ENCODE measurements around the gene PARP11.

Gene PARP11, protein sequence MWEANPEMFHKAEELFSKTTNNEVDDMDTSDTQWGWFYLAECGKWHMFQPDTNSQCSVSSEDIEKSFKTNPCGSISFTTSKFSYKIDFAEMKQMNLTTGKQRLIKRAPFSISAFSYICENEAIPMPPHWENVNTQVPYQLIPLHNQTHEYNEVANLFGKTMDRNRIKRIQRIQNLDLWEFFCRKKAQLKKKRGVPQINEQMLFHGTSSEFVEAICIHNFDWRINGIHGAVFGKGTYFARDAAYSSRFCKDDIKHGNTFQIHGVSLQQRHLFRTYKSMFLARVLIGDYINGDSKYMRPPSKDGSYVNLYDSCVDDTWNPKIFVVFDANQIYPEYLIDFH

DNA sequence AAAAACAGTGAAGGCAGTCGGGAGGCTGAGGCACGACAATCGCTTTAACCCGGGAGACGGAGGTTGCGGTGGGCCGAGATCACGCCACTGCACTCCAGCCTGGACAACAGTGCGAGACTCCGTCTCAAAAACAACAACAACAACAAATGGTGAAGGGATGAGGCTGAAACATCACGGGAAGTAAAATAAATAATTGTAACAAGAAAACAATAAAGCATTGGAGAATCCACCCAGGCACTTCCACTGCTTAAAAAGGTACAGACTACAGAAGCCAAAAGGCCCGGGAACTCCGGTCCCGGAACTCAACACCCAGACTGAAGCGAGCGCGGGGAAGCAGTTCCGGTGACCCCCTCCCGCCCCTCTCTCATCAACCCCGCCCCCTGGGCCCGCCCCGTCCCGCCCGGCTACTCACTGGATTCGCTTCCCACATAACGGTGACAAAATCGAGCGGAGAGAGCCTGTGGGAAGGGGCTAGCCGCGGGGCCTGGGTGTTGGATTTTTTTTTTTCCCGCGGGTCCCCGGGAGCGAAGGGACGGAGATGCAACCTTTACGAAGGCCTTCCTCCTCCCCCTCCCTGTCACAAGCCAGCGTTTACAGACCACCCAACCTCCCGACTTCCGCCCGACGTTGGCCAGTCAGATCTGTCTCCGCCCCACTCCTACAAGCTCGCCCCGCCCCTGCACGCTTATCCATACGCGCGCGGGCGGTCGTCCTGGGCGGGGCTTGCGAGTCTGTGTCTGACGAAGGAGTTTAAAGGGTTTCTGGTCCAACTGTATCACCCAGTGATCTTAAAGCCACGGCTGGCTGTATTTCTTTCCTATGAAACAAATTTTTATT lies at the start of gene PARP11:
Gene PARP11 (minus strand): TSS at position 600 of the 837 bp plus-strand sequence. CDS start 170 bp downstream, at position 430.
- peak; percentile 97 for DNase-seq (ENCODE audit: low spot score)

DNA sequence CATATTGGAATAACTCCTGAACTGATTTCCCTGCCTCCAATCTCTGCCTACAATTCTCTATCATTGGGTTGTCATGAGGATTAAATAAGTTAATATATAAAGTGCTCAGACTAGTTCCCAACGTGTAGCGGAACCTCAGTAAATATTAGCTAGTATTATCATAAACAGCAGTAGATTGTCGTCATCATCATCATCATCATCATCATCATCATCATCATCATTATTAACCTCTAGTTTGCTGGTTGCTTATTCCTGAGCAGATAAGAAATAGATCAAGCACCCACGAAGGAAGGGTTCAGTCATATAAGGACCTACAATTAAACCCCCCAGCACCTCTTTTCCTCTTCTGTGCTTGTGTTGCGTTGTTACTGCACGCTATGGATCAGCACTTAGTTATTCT lies 48.8 kb upstream of the PARP11 start:
- DNase-seq (ENCODE audit: low spot score) = no peak

DNA sequence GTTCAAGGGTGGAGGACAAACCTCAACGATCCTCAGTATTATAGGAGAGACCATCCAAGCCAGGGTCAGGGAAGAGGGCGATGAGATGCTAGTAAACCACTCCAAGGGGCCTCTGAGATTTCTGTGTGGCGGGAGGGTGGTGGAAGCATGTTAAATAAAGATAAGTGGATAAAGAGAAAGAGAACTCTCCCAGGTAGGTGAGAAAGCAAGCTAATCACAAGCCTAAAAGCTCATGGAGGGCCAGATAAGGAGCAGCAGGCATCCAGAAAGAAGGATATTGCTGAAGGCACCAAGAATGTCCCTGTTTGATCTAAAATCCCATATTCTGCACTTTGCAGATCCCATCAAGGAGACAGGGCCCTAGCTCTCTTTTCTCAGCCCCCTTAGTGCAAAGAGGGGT lies 48.3 kb upstream of the PARP11 start:
- no peak for DNase-seq (ENCODE audit: low spot score)

DNA sequence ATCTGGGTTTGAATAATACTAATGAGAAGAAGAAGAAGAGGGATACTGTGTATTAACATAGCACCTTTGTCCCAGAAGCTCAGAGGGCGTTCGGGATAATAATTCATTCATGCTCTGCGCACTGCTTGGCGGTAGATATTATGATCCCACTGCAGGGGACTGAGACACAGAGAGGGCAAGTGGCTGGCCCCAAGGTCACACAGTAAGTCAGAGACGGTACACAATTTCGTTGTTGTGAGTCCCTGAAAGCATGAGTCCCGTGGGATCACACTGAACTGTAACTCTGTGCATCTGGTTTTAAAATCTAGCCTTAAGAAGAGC lies 47.9 kb upstream of the PARP11 start:
- no peak for DNase-seq (ENCODE audit: low spot score)

DNA sequence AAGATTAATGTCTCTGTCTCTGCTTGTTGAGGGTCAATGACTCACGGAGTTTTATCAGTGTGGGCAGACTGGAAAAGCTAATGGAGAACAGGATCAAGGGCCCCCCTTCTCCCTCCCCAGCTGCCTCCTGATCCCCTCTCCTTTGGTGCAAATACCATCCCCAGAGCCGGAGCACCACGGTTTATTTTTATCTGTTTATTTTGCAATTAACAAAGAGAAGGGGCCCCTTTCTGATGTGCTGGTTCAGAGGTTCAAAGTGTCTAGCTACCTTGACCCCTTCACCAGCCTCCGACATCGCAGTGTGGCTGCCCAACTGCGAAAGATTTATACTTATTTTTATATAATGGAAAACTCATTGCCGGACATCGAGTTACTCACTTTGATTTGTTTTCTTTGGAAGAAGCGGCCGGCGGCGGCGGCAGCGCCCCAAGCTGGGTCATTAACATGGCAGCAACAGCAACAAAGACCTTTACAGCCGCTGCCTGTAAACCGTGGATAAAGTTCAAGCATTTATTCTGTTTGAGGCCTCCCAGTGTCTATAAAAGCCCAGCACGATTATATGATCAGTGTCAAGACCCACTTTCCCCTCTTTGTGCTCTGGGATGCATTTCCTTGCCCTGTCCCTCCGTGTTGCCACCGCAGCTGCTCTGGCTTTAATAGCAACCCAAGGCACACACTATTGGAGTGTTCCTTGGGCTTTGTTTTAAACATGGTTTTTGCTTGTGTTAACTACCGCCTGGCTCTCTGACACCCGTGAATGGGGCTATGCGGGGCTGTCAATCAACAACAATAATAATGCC lies 47.4 kb upstream of the PARP11 start:
- no peak for DNase-seq (ENCODE audit: low spot score)

DNA sequence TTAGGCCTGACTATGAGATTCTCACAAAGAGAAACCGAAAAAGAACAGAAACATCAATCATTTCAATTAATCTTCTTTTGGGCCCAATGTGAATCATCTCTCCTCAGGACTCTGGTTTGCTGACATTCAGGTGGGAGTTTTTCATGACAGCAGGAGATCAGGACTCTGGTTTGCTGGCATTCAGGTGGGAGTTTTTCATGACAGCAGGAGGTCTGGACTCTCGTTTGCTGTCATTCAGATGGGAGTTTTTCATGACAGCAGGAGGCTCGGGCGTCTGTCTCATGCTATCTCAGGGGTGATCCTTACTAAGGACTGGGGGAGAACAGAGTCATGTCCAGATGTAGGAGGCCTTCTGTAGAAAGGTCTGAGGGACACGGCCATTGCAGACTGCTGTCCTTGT lies 40.1 kb upstream of the PARP11 start:
- no peak for DNase-seq (ENCODE audit: low spot score)

DNA sequence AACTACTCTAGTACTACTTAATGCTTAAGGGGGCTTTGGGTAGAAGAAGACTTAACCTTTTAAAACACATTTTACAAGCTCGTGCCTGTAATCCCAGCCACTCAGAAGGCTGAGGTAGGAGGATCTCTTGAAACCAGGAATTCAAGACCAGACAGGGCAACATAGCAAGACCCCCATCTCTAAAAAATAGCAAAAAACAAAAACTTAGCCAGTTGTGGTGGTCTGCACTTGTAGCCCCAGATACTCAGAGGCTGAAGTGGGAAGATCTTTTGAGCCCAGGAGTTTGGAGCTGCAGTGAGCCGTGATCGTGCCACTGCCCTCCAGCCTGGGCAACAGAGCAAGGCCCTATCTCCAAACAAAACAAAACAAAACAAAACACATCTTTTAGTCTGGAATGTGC lies 39.7 kb upstream of the PARP11 start:
- no peak for DNase-seq (ENCODE audit: low spot score)

DNA sequence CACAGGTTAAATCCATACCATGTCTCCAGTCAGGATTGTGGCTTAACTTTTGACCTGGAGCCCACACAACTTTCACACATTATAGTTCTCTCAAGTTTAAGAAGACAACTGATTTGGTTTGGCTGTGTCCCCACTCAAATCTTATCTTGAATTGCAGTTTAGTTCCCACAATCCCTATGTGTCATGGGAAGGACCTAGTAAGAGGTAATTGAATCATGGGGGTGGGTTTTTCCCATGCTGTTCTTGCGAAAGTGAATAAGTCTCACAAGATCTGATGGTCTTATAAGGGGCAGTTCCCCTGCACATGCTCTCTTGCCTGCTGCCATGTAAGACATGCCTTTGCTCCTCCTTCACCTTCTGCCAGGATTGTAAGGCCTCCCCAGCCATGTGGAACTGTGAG lies 38.2 kb upstream of the PARP11 start:
- DNase-seq (ENCODE audit: low spot score) = no peak

DNA sequence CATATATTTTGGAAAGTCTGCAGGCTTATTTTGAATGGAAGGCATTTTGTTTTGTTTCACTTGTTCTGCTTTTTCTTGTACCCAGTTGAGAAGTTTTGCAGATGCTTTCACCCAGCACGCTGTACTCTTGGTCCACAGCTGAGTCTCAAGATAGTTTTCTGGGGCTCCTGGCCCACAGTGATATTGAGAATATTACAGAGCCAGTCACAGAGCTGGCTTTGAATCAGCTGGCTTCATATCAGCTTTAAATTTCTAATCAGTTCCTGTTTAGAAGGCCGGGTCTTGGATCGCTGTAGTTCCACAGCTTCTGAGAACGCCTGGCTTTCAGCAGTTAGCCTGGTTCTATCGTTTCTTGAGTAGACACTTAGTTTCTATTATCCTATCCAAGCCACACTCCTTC lies 32.5 kb upstream of the PARP11 start:
- no peak for DNase-seq (ENCODE audit: low spot score)

DNA sequence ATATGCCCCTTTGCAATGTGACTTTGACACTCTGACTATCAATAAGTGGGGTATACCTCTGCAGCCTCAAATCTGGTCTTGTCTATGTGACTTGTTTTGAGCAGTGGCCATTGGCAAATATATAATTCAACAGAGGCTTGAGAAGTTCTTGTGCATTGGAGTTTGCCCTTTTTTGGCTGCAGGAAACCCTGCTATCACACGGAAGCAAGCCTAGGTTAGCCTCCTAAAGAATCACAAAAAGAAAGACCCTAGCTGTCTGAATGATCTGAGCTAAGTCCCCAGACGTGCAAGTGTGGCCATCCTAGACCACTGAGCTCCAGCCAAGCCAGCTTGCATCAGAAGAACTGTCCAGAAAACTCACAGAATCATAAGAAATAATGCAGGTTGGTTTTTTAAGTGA lies 31.8 kb upstream of the PARP11 start:
- no peak for DNase-seq (ENCODE audit: low spot score)

DNA sequence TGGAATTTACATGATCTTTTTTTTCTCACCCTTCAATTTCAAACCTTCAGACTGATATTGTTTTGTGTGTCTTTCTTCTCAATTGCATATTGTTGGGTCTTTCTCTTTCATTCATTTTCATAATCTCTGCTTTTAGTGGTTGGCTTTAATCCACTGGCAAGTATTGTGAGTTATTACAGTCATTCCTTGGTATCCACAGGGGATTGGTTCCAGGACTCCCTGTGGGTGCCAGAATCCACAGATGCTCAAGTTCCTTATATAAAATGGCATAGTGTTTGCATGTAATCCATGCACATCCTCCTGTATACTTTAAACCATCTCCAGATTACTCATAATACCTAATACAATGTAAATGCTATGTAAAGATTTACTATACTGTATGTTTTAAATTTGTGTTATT lies 29.7 kb upstream of the PARP11 start:
- DNase-seq (ENCODE audit: low spot score) = no peak

DNA sequence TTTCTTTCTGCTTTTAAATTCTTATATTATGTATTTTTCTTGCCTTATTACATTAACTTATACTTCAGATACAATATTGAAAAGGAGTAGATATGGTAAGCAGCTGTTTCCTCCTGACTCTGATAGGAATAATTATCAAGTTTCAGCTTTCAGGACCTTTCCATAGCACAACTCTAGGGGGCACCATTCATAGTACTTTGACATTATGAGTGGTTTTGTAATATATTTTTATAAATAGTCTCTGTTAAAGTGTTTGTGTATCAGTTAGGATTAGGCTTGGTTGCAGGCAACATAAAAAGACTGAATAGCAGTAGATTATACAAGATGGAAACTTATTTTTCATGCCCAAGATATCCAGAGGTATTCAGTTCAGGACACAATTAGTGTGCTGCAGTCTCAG lies 27.9 kb upstream of the PARP11 start:
- no peak for DNase-seq (ENCODE audit: low spot score)

DNA sequence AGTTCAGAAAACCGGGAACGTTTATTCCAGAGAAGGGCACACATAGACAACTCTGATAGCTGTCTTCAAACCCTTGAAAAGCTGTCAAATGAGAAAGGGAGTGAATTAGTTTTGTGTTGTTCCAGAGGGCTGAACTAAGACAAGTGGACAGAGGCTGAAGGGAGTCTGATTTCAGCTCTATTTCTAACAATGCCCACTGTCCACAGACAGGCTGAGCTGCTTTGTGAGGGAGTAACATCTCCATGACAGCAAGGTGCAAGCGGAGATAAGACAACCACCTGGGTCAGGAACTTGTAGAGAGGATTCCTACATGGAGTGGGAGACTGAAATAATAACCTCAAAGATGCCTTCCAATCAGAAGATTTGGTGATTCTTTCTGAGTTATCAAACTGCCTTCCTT lies 25.6 kb upstream of the PARP11 start:
- no peak for DNase-seq (ENCODE audit: low spot score)

DNA sequence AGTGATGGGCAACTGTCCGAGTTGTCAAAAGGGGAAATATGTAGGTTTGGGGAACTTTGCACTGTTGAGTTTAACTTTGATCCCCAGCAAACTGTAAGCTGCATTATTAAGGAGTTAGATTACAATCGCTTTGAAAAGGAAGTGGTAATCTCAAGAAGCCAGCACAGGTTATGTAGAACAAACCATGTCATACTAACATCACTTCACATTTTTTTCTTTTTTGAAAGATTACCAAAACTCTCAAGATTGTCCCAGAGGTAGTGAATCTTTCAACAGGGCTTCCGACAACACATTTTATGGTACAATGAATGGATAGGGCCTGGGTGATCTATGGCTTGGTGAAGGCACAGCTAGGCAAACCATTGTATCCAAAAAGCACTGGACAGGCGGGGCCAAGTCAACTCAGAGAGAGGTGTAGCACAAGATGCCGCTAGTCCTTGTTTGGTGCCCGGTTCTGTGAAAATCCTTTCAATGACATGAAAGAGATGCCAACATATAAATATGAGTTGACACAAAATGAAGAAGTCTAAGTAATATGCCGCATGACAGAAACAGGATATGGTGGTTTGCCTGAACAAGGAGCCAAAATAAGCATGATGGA lies 24.3 kb upstream of the PARP11 start:
- no peak for DNase-seq (ENCODE audit: low spot score)

DNA sequence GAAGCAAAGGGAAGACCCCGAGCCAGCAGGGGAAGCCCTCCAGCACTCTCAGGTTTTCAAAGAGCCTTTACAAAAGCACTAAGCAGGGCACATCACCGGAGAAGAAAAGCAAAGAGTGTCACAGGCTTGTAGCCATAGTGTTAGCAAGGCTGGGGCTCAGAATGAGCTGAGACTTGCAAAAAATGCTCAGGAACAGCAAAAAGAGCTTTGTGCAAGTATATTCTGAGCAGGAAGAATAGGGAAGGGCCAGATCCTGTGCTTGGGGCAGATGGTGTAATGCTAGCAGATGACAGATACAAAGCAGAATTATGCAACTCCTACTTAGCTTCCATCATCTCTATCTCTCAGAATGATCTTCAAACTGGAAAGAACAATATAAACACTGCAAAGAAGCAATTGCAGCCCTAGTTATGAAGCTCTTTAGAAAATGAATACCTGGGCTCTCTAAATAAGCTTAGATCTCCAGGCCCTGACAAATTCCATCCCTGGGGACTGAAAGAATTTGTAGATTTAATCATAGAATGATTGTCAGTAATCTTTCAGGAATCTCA lies 23.7 kb upstream of the PARP11 start:
- no peak for DNase-seq (ENCODE audit: low spot score)

DNA sequence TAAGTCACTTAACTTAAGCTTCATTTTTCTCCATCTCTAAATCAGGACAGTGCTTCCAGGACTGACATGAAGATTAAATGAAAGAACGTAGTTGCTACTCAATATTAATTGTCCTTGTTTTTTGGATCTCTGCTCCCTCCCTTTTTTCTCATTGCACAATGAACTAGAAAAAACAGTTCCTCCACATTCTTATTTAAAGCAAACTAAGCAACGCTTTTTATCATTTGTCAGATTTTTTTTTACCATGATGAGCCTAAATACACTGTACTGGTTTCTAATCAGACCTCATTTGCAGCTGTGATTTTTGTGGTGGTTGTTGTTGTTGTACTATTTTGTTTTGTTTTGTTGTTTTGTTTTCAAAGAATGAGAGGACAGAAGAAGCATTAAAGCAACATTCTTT lies 23.2 kb upstream of the PARP11 start:
- DNase-seq (ENCODE audit: low spot score) = no peak

DNA sequence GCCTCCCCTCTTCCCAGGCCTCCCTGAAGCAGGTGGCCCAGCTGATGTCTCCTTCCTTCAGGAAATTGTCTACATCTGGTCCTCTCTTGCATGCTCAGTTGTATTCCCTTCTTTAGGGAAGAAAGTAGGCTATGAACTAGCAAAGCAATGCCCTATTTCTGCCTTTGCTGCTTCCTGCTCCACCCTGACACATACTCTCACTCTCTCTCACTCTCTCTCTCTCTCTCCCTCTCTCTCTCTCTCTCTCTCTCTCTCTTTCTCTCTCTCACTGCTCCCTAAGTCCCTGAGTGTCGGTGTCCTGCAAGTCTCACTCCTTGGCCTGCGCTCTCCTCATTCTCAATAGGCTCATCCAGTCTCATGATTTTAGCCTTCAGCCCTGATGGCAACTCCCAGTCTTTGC lies 19.4 kb upstream of the PARP11 start:
- no peak for DNase-seq (ENCODE audit: low spot score)

DNA sequence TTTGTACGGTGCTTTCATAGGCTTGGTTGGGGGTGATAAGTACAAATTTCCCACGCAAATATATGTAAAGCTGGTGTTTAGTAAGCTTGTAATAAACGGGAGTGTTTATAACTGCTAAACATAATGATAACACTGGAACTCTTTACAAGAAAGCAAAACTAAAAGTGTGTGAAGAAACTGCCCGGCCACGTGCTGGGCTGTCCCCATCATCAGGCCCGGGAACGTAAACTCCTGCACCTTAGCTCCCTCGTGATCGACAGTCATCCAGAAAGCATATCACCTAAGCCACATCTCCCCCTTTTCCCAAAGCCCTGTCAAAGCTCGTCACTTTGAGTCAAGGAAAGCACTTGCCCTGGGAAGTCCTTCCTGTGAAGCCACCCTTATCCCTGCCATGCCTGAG lies 18.0 kb upstream of the PARP11 start:
- DNase-seq (ENCODE audit: low spot score) = no peak

DNA sequence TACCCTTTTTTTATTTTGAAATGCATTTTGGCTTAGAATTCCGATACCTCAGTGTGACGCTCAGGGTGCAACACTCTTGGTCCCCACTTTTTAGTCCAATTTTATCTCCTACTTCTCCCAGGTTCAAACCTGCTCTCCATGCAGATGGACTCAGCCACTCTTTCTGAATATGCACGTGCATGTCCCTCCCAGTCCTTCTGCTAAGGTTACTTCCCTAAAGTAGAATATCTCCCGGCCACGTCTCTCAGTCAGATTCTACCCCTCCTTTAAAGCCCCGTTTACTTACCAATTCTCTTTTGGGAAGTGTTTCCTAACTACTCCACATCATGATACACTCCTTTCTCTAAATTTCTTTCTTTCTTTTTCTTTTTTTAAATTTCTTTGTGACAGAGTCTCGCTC lies 15.5 kb upstream of the PARP11 start:
- no peak for DNase-seq (ENCODE audit: low spot score)

DNA sequence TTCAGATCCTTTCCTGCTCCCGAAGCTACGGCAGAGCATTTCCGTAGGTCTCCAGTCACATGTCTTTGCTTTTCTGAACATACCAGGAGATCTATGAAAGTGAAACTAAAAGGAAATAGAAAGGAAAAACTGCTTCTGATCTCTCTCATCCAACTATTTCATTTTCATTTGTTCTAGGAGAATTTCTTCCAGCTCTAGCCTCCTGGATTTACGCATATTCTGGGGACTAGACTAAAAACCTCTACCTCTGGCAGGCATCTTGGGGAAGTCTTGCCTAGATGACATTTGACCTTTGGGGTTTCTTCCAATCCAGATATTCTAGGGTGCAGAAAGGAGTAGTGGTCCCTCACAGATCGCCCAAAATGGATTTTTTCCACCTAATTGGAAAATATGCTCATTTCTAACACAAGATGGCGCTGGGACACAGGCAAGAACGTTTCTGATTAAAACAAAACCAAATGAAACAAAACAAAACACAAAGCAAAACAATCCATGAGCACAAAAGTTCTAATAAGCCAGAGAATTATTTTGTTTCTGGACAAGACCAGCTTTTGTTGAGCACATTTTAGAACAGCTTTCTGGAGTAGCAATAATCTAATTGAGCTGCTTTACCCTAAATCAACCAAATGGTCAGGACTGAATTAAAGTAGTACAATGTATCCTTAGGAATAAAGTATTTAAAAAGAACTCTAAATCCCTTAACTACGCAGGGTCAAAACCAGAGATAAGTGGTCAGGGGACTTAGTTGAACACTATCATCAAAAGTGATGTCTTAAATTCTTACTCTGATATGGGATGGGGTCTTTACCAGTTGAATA lies 12.3 kb upstream of the PARP11 start:
- DNase-seq (ENCODE audit: low spot score) = peak; percentile 57

DNA sequence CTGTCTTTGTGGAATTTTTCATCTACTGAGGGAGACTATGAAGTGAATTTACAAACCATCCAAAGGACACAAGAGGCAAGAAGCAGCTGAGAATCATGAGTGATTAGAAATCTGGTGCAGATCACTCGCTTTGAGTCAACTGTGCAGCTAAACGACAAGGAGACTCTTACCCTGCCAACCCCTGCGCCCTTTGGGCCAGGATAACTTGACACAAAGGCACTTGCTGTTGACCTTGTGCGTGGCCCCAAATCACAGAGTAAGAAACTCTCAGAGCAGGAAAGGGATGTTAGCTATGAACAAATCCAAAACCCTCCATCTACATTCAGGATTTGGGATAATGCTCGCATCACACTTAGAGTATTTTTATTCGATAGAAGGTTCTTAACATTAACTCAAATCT lies 11.5 kb upstream of the PARP11 start:
- DNase-seq (ENCODE audit: low spot score) = no peak

Data from activated CD4-positive, alpha-beta T cell treated with anti-CD3 and anti-CD28 coated beads, Interleukin-2, Interleukin-4, amounts not matched to agents 100 ng/mL and 50 ng/mL, durations not matched to agents 16 hours and 8 hours (primary cell).